Suprapubic skin (tissue), 4 donors: ENCODE measurements around the gene SMIM5.

Experiments used
- POLR2A ChIP-seq, 2 donors: fragments of 450-650 bp; IDR thresholded peaks; one replicate each; pipeline ENCODE4 v1.6.1; 2017; ENCODE audit warnings: antibody characterized with exemption in 2 of 2, mild to moderate bottlenecking in 2 of 2, moderate library complexity in 2 of 2
- POLR2AphosphoS5 ChIP-seq, 3 donors: sonication (generic); formaldehyde crosslinking; IDR thresholded peaks; one replicate each; pipeline ENCODE4 v1.6.1; 2017; ENCODE audit warnings: antibody characterized with exemption in 3 of 3
- TF ChIP-seq, protein P1 (sequence below), 2 donors: fragments of 200-600 bp in 1 of 2; fragments of 450-650 bp in 1 of 2; sonication (generic) in 1 of 2; IDR thresholded peaks; one replicate each; pipeline ENCODE4 v1.5.1; 2016 to 2019; ENCODE audit warnings: antibody characterized with exemption in 2 of 2, mild to moderate bottlenecking in 1 of 2, moderate library complexity in 1 of 2

DNA sequence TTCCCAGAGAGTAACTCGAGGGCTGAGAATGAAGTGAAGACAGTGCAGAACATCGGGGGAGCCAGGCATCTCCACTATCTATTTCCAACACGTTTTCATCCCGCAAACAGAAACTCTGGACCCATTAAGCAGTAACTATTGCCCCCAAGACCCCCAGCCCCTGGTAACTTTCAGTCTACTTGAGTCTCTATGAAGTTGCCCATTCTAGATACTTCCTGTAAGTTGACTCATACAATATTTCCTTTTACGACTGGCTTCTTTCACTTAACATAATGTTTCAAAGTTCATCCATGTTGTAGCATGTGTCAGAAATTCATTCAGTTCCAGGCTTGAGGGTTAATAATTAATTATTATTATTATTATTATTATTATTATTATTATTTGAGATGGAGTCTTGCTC, 26.1 kb upstream of the SMIM5 start:
- TF ChIP-seq, protein P1, sequence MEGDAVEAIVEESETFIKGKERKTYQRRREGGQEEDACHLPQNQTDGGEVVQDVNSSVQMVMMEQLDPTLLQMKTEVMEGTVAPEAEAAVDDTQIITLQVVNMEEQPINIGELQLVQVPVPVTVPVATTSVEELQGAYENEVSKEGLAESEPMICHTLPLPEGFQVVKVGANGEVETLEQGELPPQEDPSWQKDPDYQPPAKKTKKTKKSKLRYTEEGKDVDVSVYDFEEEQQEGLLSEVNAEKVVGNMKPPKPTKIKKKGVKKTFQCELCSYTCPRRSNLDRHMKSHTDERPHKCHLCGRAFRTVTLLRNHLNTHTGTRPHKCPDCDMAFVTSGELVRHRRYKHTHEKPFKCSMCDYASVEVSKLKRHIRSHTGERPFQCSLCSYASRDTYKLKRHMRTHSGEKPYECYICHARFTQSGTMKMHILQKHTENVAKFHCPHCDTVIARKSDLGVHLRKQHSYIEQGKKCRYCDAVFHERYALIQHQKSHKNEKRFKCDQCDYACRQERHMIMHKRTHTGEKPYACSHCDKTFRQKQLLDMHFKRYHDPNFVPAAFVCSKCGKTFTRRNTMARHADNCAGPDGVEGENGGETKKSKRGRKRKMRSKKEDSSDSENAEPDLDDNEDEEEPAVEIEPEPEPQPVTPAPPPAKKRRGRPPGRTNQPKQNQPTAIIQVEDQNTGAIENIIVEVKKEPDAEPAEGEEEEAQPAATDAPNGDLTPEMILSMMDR (IDR thresholded peaks at IDR 0.05) = no peak
- TF ChIP-seq POLR2A (IDR thresholded peaks at IDR 0.05) = no peak
- TF ChIP-seq POLR2AphosphoS5 (IDR thresholded peaks at IDR 0.05) = no peak
